ENCODE results near the gene CHSY1.

The CHSY1 gene

DNA sequence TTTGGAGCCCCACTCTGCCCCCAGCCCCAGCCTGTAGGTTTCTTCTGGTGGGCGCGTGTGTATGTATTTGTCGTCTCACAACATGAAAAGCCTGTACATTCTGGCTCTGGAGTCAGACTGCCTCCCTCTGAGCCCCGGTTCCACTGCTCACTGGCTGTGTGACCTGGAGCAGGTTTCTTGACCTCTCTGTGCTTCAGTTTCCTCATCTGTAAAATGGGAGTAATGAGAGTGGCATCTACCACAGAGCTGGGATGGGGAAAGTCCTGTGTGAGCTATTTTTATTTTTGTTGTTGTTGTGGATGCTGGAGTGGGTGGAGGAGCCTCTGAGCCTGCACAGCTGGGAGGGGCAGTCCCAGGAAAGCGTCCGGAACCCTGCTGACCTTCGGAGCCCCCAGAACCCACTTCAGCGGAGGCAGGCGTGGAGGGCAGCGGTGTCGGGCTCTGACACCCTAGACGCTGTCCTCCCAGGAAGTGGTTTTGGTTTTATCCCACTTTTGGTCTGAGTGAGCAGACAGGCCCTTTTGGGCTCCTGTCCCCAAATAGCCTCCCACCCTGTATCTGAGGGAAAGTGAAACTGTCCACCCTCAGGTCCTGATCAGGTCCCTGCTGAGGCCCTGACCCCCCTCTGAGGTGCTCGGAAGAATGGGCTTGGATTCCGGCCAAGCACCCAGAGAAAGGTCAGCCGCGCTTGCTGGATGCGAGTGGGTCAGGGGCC lies 103.5 kb downstream of the CHSY1 start:
- Histone ChIP-seq H2AFZ (ENCODE audit: low read depth) (peak overlapping the region; percentile 19; the same call in 1 of the 2 replicates), H3K4me3 (IDR thresholded peaks at IDR 0.05; ENCODE audit: insufficient read depth, low read depth, low read length) (no peak overlapping the region), H3K4me1 (ENCODE audit: low read depth, poor library complexity, severe bottlenecking) (peaks cover 60% of the 10 kb centered on the region), H3K9ac (peak overlapping the region; percentile 19; the same call in 1 of the 2 replicates), H3K4me2 (peak overlapping the region; percentile 98), H3K79me2 (ENCODE audit: insufficient read depth, low read depth) (no peaks in the 10 kb centered on the region), H3K27ac (peak overlapping the region; percentile 78), H3K36me3 (ENCODE audit: insufficient read depth) (no peaks in the 10 kb centered on the region), H3K27me3 (ENCODE audit: insufficient read depth, low read depth) (no peaks in the 10 kb centered on the region), H4K20me1 (ENCODE audit: insufficient read depth) (no peaks in the 10 kb centered on the region)
- no peak for TF ChIP-seq CTCF (conservative IDR thresholded peaks at IDR 0.05; ENCODE audit: low read depth, low read length)

- H3K9ac ChIP-seq, result peak overlapping the region; percentile 19; the same call in 1 of the 2 replicates
- H4K20me1 ChIP-seq (ENCODE audit: insufficient read depth), result no peaks in the 10 kb centered on the region
- H3K4me1 ChIP-seq (ENCODE audit: low read depth, poor library complexity, severe bottlenecking), result peaks cover 60% of the 10 kb centered on the region
- H3K27ac ChIP-seq, result peak overlapping the region; percentile 78
- H3K36me3 ChIP-seq (ENCODE audit: insufficient read depth), result no peaks in the 10 kb centered on the region
- peak overlapping the region; percentile 14; the same call in 1 of the 2 replicates for H2AFZ ChIP-seq (ENCODE audit: low read depth)
- H3K4me2 ChIP-seq, result peak overlapping the region; percentile 98
- TF ChIP-seq CTCF (conservative IDR thresholded peaks at IDR 0.05; ENCODE audit: low read depth, low read length), result no peak
- no peaks in the 10 kb centered on the region for H3K27me3 ChIP-seq (ENCODE audit: insufficient read depth, low read depth)
- H3K4me3 ChIP-seq (IDR thresholded peaks at IDR 0.05; ENCODE audit: insufficient read depth, low read depth, low read length), result no peak overlapping the region
- no peaks in the 10 kb centered on the region for H3K79me2 ChIP-seq (ENCODE audit: insufficient read depth, low read depth)
Observed at GRCh38 chr15:101147181-101147580, 104.7 kb downstream of the CHSY1 start.

DNA sequence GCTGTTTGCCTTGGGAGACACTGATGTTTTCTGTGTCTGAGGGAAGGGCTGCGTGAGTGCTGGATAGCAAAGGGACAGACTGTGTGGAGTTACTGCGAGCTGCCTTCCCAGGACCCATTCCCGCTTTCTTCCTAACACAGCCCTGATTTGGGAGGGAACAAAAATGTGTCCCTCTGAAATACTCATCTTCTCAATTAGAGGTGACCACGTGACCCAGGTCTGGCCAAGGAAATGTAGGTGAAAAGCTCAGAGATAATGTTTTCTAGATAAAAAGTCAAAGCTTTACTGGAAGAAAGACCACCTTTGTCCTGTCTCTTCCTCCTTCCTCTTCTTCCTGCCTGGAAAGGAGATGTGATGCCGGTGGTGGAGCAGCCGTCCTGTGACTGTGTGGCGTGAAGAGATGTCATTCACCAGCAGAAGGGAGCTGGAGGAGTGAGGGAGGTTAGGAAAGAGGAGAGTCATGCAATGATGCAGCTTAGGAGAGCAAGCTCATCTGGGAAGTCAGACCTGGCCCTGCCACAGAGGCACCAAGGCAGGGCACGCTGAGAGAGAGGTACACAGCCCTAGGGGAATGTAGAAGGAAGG lies 105.6 kb downstream of the CHSY1 start:
- Histone ChIP-seq H3K4me1 (ENCODE audit: low read depth, poor library complexity, severe bottlenecking) (peaks cover 58% of the 10 kb centered on the region), H3K9ac (no peak overlapping the region), H3K79me2 (ENCODE audit: insufficient read depth, low read depth) (no peaks in the 10 kb centered on the region), H3K4me3 (IDR thresholded peaks at IDR 0.05; ENCODE audit: insufficient read depth, low read depth, low read length) (no peak overlapping the region), H3K4me2 (peak overlapping the region; percentile 98; the same call in 1 of the 2 replicates), H4K20me1 (ENCODE audit: insufficient read depth) (no peaks in the 10 kb centered on the region), H2AFZ (ENCODE audit: low read depth) (no peak overlapping the region), H3K27me3 (ENCODE audit: insufficient read depth, low read depth) (no peaks in the 10 kb centered on the region), H3K36me3 (ENCODE audit: insufficient read depth) (no peaks in the 10 kb centered on the region), H3K27ac (peak overlapping the region; percentile 78; the same call in 1 of the 2 replicates)
- TF ChIP-seq CTCF (conservative IDR thresholded peaks at IDR 0.05; ENCODE audit: low read depth, low read length), result no peak

DNA sequence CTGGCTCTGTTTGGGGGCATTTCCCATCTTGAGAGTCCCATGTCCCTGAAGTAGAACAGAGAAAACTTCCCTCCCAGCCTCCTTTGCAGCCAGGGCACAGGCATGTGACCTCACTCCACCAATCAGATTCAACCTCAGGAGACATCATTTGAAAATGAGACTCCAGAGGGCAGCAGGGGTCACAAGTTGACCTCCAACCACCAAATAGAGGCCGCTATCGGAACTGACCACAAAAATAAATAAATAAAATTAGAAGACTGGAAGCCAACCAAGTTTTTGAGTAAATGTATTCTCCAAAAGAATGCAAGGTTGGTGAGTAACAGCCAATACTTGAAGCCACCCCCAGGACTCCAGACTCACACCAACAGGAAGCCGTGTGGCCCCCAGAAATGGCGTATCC lies 106.5 kb downstream of the CHSY1 start:
- H3K36me3 ChIP-seq (ENCODE audit: insufficient read depth), result no peaks in the 10 kb centered on the region
- no peak for TF ChIP-seq CTCF (conservative IDR thresholded peaks at IDR 0.05; ENCODE audit: low read depth, low read length)
- no peaks in the 10 kb centered on the region for H3K27me3 ChIP-seq (ENCODE audit: insufficient read depth, low read depth)
- no peaks in the 10 kb centered on the region for H3K79me2 ChIP-seq (ENCODE audit: insufficient read depth, low read depth)
- H4K20me1 ChIP-seq (ENCODE audit: insufficient read depth), result no peaks in the 10 kb centered on the region
- no peak overlapping the region for H3K9ac ChIP-seq
- peaks cover 62% of the 10 kb centered on the region for H3K4me1 ChIP-seq (ENCODE audit: low read depth, poor library complexity, severe bottlenecking)
- no peak overlapping the region for H2AFZ ChIP-seq (ENCODE audit: low read depth)
- no peak overlapping the region for H3K4me2 ChIP-seq
- H3K27ac ChIP-seq, result no peak overlapping the region
- H3K4me3 ChIP-seq (IDR thresholded peaks at IDR 0.05; ENCODE audit: insufficient read depth, low read depth, low read length), result no peak overlapping the region

Measured in KMS-11 (cell line).